Measurements from ENCODE around the gene FBXL16.

The FBXL16 gene

DNA sequence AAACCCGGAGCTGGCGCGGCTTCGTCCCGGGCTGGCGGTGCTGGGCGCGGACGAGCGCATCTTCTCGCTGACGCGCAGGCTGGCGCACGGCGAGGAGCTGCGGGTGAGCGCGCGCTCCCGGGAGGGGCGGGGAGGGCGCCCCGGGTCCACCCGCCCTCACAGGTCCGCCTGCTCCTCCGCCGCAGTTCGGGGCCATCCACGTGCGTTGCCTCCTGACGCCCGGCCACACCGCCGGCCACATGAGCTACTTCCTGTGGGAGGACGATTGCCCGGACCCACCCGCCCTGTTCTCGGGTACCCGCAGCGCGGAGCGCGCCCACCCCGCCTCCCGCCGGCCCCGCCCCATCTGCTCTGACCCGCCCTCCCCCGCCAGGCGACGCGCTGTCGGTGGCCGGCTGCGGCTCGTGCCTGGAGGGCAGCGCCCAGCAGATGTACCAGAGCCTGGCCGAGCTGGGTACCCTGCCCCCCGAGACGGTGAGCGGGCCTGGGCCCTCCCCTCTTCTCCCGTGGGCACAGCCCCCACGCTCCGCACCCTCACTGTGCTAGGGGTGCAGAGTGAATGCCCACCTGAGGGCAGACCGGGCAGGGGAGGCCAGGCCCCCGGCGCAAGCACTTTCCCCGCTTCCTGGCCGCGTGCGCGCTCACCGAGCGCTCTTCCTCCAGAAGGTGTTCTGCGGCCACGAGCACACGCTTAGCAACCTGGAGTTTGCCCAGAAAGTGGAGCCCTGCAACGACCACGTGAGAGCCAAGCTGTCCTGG lies 22.7 kb upstream of the FBXL16 start:
- peak overlapping the region; percentile 67 for H3K4me3 ChIP-seq (ENCODE audit: low read depth, low read length)
- TF ChIP-seq CTCF (IDR thresholded peaks at IDR 0.05; ENCODE audit: low read depth, low read length) = no peak

DNA sequence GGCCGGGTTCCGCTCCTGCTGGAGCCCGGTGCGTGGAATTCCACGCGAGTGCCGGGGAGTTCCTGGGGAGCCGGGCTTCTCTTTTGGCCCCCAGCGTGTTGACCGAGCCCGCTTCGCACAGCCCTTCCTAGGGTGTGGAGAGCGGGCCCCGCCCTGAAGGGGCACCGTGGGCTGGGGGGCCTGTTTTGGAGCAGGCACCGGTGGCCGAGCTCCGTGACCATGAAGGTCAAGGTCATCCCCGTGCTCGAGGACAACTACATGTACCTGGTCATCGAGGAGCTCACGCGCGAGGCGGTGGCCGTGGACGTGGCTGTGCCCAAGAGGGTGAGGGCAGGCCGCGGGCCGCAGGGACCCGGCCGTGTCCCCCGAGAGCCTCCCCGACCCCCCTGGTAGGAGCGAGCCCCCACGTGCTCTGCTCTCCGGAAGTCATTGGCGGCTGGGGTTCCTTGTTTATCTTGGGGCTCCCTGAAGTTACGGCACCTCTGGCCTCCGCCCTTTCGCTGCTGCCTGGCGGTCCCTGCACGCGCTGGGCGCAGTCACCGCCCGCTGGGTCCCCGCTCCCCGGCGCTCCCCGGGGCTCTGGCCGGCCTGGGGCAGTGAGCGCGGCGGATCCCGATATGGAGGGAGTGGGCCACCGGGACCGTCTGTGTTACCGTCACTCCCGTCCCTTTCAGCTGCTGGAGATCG lies 21.8 kb upstream of the FBXL16 start:
- peak overlapping the region; percentile 67 for H3K4me3 ChIP-seq (ENCODE audit: low read depth, low read length)
- no peak for TF ChIP-seq CTCF (IDR thresholded peaks at IDR 0.05; ENCODE audit: low read depth, low read length)

GRCh38 chr16:726438-727290 lies 21.1 kb upstream of the FBXL16 start, which contains the start of the genes CCDC78 and HAGHL:
CCDC78 (minus strand) TSS chr16:726443; CDS start chr16:726367, 76 bp downstream.
HAGHL (plus strand) TSS chr16:727106; CDS start chr16:727510, 404 bp downstream.
- TF ChIP-seq CTCF (IDR thresholded peaks at IDR 0.05; ENCODE audit: low read depth, low read length) = no peak
- peak within 1 kb of the TSS; percentile 67 for H3K4me3 ChIP-seq (ENCODE audit: low read depth, low read length)

DNA sequence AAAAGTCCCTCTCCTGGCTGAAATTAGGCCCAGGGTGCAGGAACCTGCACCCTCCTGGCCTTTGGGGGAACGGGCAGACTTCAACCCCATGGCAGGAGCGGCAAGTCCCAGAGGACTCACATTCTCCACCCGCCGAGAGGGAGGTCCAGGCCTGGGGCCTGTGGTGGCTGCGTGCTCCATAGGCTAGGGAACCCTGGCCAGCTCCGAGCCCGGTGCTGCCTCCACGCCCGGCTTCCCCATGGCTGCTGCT lies 20.5 kb upstream of the FBXL16 start:
- no peak for TF ChIP-seq CTCF (IDR thresholded peaks at IDR 0.05; ENCODE audit: low read depth, low read length)
- no peak overlapping the region for H3K4me3 ChIP-seq (ENCODE audit: low read depth, low read length)

DNA sequence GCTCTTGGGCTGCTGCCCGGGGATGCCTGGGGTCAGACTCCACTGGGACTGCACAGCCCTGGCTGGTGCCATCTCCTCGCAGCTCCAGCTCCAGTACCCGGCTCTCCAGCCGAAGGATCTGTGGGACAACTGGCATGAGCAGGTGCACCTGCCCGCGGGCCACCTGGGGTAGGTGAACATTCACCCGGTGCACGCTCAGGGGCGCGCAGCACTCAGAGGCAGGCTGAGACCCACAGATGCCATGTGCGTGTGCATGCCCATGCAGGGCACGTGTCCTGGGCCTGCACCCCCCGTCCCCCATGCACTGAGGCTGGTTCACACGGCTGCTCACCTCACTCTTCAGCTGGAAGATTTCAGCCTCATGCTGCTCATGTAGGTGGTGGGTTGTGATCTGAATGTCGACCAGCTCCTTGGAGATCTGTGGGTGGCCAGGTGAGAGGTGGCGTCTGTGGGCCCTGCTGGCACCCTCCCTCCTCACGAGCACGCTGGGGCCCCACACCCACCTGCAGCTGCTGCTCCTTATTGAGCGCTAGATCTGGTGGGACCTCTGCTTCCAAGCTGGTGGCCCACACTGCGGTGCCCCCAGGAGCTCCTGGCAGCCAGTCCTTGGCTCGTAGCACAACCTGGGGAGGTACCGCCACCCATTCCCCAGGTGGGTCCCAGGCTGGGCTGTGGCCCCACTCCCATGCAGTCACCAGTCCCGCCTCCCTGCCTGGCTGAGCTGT lies 20.0 kb upstream of the FBXL16 start:
- TF ChIP-seq CTCF (IDR thresholded peaks at IDR 0.05; ENCODE audit: low read depth, low read length) = no peak
- H3K4me3 ChIP-seq (ENCODE audit: low read depth, low read length) = no peak overlapping the region

DNA sequence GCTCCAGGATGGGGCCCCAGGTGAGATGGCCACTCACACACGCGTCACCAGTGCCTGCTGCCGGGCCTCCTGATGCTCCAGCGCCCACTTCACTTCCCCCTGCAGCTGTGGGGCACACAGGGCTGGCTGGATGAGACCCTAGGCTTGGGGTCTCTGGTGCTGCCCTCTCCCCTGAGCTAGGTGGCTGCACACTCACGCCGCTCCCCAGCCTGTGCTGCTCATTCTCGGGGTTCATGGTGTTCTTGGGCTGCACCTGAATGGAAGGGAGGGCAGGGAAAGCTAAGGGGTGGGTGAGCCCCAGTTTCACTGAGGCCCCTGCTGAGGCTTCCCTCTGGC lies 19.4 kb upstream of the FBXL16 start:
- no peak overlapping the region for H3K4me3 ChIP-seq (ENCODE audit: low read depth, low read length)
- no peak for TF ChIP-seq CTCF (IDR thresholded peaks at IDR 0.05; ENCODE audit: low read depth, low read length)
